VCaP (cell line): Measurements from ENCODE around the gene SAMMSON.
A peak's percentile ranks its signal among the peaks of the same experiment; 100 is the strongest.

Source experiments
- H3K27ac ChIP-seq: fragments of 450-650 bp; 2 replicates; pipeline ENCODE4 v1.5.1; 2017
- CTCF ChIP-seq: fragments of 450-650 bp; conservative IDR thresholded peaks from 2 replicates; pipeline ENCODE4 v1.5.1; 2017; ENCODE audit warnings: mild to moderate bottlenecking, moderate library complexity

SAMMSON gene

GRCh38 chr3:69999140-70000027 is at the start of gene SAMMSON:
TSS of gene SAMMSON (plus strand) at chr3:69999733.
- H3K27ac ChIP-seq = peak within 1 kb of the TSS; percentile 5; the same call in 1 of the 2 replicates
- TF ChIP-seq CTCF = no peak

GRCh38 chr3:69951616-69952015 is 47.9 kb upstream of the SAMMSON start:
- no peak overlapping the region for H3K27ac ChIP-seq
- TF ChIP-seq CTCF = no peak

GRCh38 chr3:69959581-69959980 is 40.0 kb upstream of the SAMMSON start:
- TF ChIP-seq CTCF = no peak
- H3K27ac ChIP-seq = no peak overlapping the region

GRCh38 chr3:69961706-69962439 is 37.7 kb upstream of the SAMMSON start:
- TF ChIP-seq CTCF = no peak
- H3K27ac ChIP-seq = no peak overlapping the region

GRCh38 chr3:69963643-69964042 is 35.9 kb upstream of the SAMMSON start:
- H3K27ac ChIP-seq = no peak overlapping the region
- TF ChIP-seq CTCF = no peak

GRCh38 chr3:69967156-69967555 is 32.4 kb upstream of the SAMMSON start:
- TF ChIP-seq CTCF = no peak
- H3K27ac ChIP-seq = no peak overlapping the region

- no peak overlapping the region for H3K27ac ChIP-seq
Observed at GRCh38 chr3:69970827-69971226, 28.7 kb upstream of the SAMMSON start.

More at GRCh38 chr3:69970827-69971226, 28.7 kb upstream of the SAMMSON start:
- TF ChIP-seq CTCF = no peak
